Measurements from ENCODE around the gene DCC.

DCC gene

GRCh38 chr18:53115876-53116585 is 776.0 kb downstream of the DCC start:
- DNase-seq = no peak

GRCh38 chr18:53117851-53118250 is 777.9 kb downstream of the DCC start:
- no peak for DNase-seq

GRCh38 chr18:53126210-53126609 is 786.2 kb downstream of the DCC start:
- no peak for DNase-seq

- DNase-seq = no peak
Measured at GRCh38 chr18:53131001-53131400, 791.0 kb downstream of the DCC start.

- no peak for DNase-seq
Measured at GRCh38 chr18:53134711-53135110, 794.7 kb downstream of the DCC start.

GRCh38 chr18:53135654-53136053 is 795.7 kb downstream of the DCC start:
- DNase-seq = no peak

- DNase-seq = no peak
Measured at GRCh38 chr18:53139746-53140500, 799.9 kb downstream of the DCC start.

- no peak for DNase-seq
Measured at GRCh38 chr18:53142005-53142404, 802.0 kb downstream of the DCC start.

- no peak for DNase-seq
Measured at GRCh38 chr18:53147472-53147871, 807.5 kb downstream of the DCC start.

- no peak for DNase-seq
Measured at GRCh38 chr18:53148123-53148522, 808.1 kb downstream of the DCC start.

- DNase-seq = no peak
Measured at GRCh38 chr18:53152476-53152875, 812.5 kb downstream of the DCC start.

- no peak for DNase-seq
Measured at GRCh38 chr18:53153281-53153680, 813.3 kb downstream of the DCC start.

- DNase-seq = no peak
Measured at GRCh38 chr18:53153800-53154199, 813.8 kb downstream of the DCC start.

- no peak for DNase-seq
Measured at GRCh38 chr18:53165770-53166169, 825.8 kb downstream of the DCC start.

- DNase-seq = no peak
Measured at GRCh38 chr18:53169346-53169745, 829.3 kb downstream of the DCC start.

GRCh38 chr18:53191634-53192033 is 851.6 kb downstream of the DCC start:
- no peak for DNase-seq

GRCh38 chr18:53193870-53194269 is 853.9 kb downstream of the DCC start:
- no peak for DNase-seq

- no peak for DNase-seq
Measured at GRCh38 chr18:53219853-53220252, 879.9 kb downstream of the DCC start.

- no peak for DNase-seq
Measured at GRCh38 chr18:53224128-53224778, 884.3 kb downstream of the DCC start.

GRCh38 chr18:53225567-53226325 is 885.7 kb downstream of the DCC start:
- no peak for DNase-seq

- no peak for DNase-seq
Measured at GRCh38 chr18:53234610-53235009, 894.6 kb downstream of the DCC start.

GRCh38 chr18:53241161-53241560 is 901.2 kb downstream of the DCC start:
- DNase-seq = no peak

- DNase-seq = no peak
Measured at GRCh38 chr18:53253789-53254188, 913.8 kb downstream of the DCC start.

Data from CD4-positive, alpha-beta T cell treated with Interleukin-15 for 1 hour (primary cell).